ENCODE data around the gene CROCC2. TPM values are rescaled to one million over a fixed set of nuclear protein-coding genes. Genes with fewer than 3 reads are reported as not detected.

The CROCC2 gene
- polyA plus RNA-seq, 1 experiment: not detected

- no peak for DNase-seq (ENCODE audit: low read depth)
- Histone ChIP-seq H3K27me3 (ENCODE audit: control insufficient read depth, insufficient read depth, low read length) (peaks cover 2% of the 10 kb centered on the region; the same call in 1 of the 2 replicates), H3K4me3 (ENCODE audit: low read depth, low read length) (no peak overlapping the region), H3K36me3 (ENCODE audit: control insufficient read depth, insufficient read depth, low read length) (no peaks in the 10 kb centered on the region)
- TF ChIP-seq, protein P1, sequence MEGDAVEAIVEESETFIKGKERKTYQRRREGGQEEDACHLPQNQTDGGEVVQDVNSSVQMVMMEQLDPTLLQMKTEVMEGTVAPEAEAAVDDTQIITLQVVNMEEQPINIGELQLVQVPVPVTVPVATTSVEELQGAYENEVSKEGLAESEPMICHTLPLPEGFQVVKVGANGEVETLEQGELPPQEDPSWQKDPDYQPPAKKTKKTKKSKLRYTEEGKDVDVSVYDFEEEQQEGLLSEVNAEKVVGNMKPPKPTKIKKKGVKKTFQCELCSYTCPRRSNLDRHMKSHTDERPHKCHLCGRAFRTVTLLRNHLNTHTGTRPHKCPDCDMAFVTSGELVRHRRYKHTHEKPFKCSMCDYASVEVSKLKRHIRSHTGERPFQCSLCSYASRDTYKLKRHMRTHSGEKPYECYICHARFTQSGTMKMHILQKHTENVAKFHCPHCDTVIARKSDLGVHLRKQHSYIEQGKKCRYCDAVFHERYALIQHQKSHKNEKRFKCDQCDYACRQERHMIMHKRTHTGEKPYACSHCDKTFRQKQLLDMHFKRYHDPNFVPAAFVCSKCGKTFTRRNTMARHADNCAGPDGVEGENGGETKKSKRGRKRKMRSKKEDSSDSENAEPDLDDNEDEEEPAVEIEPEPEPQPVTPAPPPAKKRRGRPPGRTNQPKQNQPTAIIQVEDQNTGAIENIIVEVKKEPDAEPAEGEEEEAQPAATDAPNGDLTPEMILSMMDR (IDR thresholded peaks at IDR 0.05; ENCODE audit: insufficient read depth, low read depth, low read length): no peak
- ChIA-PET CTCF (interaction anchor here (0.7 to 2.8 kb wide), 4 partner anchors 10 to 15 kb away, joined by 3 to 18 read pairs (median 4); no protein-coding TSS in a partner anchor), POLR2A (no interaction called here)
Measured at GRCh38 chr2:240899468-240899865, 6.7 kb upstream of the CROCC2 start.

- POLR2A ChIA-PET: no interaction called here
- Histone ChIP-seq H3K36me3 (ENCODE audit: control insufficient read depth, insufficient read depth, low read length) (no peaks in the 10 kb centered on the region), H3K4me3 (ENCODE audit: low read depth, low read length) (no peak overlapping the region), H3K27me3 (ENCODE audit: control insufficient read depth, insufficient read depth, low read length) (peaks cover 2% of the 10 kb centered on the region; the same call in 1 of the 2 replicates)
- CTCF ChIA-PET: interaction anchor here (1.2 to 2.8 kb wide), 2 partner anchors 13 to 14 kb away, joined by 6 to 18 read pairs; no protein-coding TSS in a partner anchor
- DNase-seq (ENCODE audit: low read depth): no peak
- TF ChIP-seq, protein P1 (IDR thresholded peaks at IDR 0.05; ENCODE audit: insufficient read depth, low read depth, low read length): no peak
Measured at GRCh38 chr2:240900141-240900860, 5.8 kb upstream of the CROCC2 start.

DNA sequence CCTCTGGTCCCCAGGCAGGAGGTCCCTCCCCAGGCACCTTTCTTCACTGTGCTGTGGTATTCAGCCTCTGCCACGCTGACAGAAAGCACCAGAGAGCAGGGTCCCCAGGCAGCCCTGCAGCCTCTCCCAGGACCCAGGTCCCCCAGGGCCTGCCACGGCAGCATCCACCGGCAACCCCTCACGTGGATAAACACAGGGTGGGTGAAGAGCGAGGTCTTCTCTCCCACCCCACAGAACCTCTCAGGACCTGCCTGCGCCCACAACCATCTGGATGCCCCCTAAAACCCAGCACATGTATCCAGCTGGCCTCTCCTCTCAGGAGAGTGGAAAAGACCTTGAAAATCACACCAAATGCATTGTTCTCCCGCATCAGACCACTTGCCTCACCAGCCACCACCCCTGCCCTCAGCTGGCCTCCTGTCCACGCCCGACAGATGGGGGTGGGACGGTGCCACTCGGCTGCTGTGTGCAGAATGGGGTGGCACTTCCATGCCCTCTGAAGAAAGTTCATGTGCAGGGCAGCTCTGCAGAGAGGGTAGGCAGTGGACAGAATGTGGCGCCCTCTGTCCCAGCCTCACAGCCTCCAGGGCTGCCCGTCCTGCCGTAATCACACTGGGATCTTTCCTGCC, 4.0 kb upstream of the CROCC2 start:
- no peak overlapping the region for H3K4me3 ChIP-seq (ENCODE audit: low read depth, low read length)
- TF ChIP-seq, protein P1 (IDR thresholded peaks at IDR 0.05; ENCODE audit: insufficient read depth, low read depth, low read length): no peak
- DNase-seq (ENCODE audit: low read depth): no peak
- ChIA-PET CTCF (no interaction called here), POLR2A (no interaction called here)
- no peaks in the 10 kb centered on the region for H3K36me3 ChIP-seq (ENCODE audit: control insufficient read depth, insufficient read depth, low read length)
- H3K27me3 ChIP-seq (ENCODE audit: control insufficient read depth, insufficient read depth, low read length): peaks cover 8% of the 10 kb centered on the region; the same call in 1 of the 2 replicates

GRCh38 chr2:240902615-240903041, 3.5 kb upstream of the CROCC2 start:
- CTCF ChIA-PET: no interaction called here
- POLR2A ChIA-PET: no interaction called here
- DNase-seq (ENCODE audit: low read depth): no peak
- H3K4me3 ChIP-seq (ENCODE audit: low read depth, low read length): no peak overlapping the region
- H3K36me3 ChIP-seq (ENCODE audit: control insufficient read depth, insufficient read depth, low read length): no peaks in the 10 kb centered on the region
- peaks cover 11% of the 10 kb centered on the region for H3K27me3 ChIP-seq (ENCODE audit: control insufficient read depth, insufficient read depth, low read length)
- TF ChIP-seq, protein P1 (IDR thresholded peaks at IDR 0.05; ENCODE audit: insufficient read depth, low read depth, low read length): no peak
